Transverse colon (tissue), 4 donors: ENCODE measurements around the gene GPR32. TPM values are rescaled to one million over a fixed set of nuclear protein-coding genes. Genes with fewer than 3 reads are reported as not detected.
A peak's percentile ranks its signal among the peaks of the same experiment; 100 is the strongest.

Source experiments
- DNase-seq: peaks from one replicate; pipeline ENCODE4 v3.0.0-alpha.2; 2019
- H3K27ac ChIP-seq, 4 donors: fragments of 200-600 bp; sonication (generic); 2 replicates each; pipeline ENCODE4 v1.5.1; 2016 to 2018; ENCODE audit warnings: inconsistent platforms in 4 of 4
- H3K27me3 ChIP-seq: fragments of 200-600 bp; sonication (generic); 2 replicates; pipeline ENCODE4 v1.5.1; 2017; ENCODE audit warnings: inconsistent platforms
- H3K36me3 ChIP-seq, 4 donors: fragments of 200-600 bp; sonication (generic); 2 replicates each; pipeline ENCODE4 v1.5.1; 2017 to 2019; ENCODE audit warnings: inconsistent platforms in 4 of 4
- H3K4me1 ChIP-seq, 4 donors: fragments of 200-600 bp; sonication (generic); 2 replicates each; pipeline ENCODE4 v1.5.1; 2017 to 2020; ENCODE audit warnings: inconsistent platforms in 4 of 4
- H3K4me3 ChIP-seq, 4 donors: fragments of 200-600 bp; sonication (generic); 1 replicate in 1 of 4; 2 replicates in 3 of 4; pipeline versions ENCODE4 v1.5.1 to v1.6.1; 2017 to 2019; ENCODE audit warnings: inconsistent platforms in 4 of 4
- H3K9me3 ChIP-seq, 2 donors: fragments of 200-600 bp; sonication (generic); 2 replicates each; pipeline ENCODE4 v1.5.1; 2017 to 2019; ENCODE audit warnings: inconsistent platforms in 2 of 2
- EP300 ChIP-seq: sonication (generic); formaldehyde crosslinking; IDR thresholded peaks from one replicate; pipeline ENCODE4 v1.6.1; 2017; ENCODE audit warnings: antibody characterized with exemption, low read depth
- POLR2A ChIP-seq: fragments of 450-650 bp; IDR thresholded peaks from one replicate; pipeline ENCODE4 v1.6.1; 2016; ENCODE audit warnings: antibody characterized with exemption, mild to moderate bottlenecking, moderate library complexity
- POLR2AphosphoS5 ChIP-seq, 3 donors: sonication (generic); formaldehyde crosslinking; IDR thresholded peaks; one replicate each; pipeline ENCODE4 v1.6.1; 2016; ENCODE audit warnings: antibody characterized with exemption in 3 of 3
- WGBS, 2 donors: methylation state at CpG; one replicate each; pipeline ENCODE4 v1.1.5; 2018; ENCODE audit warnings: low coverage in 1 of 2; 5-methylcytosine and 5-hydroxymethylcytosine counted together
- in situ Hi-C, 4 donors: fragments of 200-750 bp; cut with MboI; loops; one replicate each; pipeline versions ENCODE4 v1.15.0 to v1.15.1; 2017; ENCODE audit warnings: low sequenced_read_pairs in 3 of 4, low pct_ligation_motif_present in 1 of 4, low pct_unique_long_range_greater_than_20kb in 1 of 4
- intact Hi-C: fragments of 100-400 bp; cut with DNase I; formaldehyde crosslinking; loops from one replicate; pipeline ENCODE4 v1.15.1; 2023; ENCODE audit warnings: low total_unique reads
- small RNA-seq, 4 donors: library from RNA; depleted of rRNA; stranded (forward); fragments of <200 nt; gene quantifications; one replicate each; pipeline ENCODE3, GENCODE V24; 2016
- total RNA-seq, 4 donors: library from RNA; depleted of rRNA; stranded (reverse); fragments of >200 nt; gene quantifications; one replicate each; pipeline ENCODE4 v1.1.0, GENCODE V29; 2016
- TF ChIP-seq, protein P1 (sequence below), 5 experiments: fragments of 200-600 bp in 3 of 5; fragments of 450-650 bp in 2 of 5; sonication (generic) in 3 of 5; IDR thresholded peaks; 1 replicate in 2 of 5; 2 replicates in 3 of 5; pipeline ENCODE4 v1.5.1; 2016 to 2017; ENCODE audit warnings: antibody characterized with exemption in 5 of 5, inconsistent platforms in 3 of 5, mild to moderate bottlenecking in 2 of 5, moderate library complexity in 1 of 5

Gene GPR32
- total RNA-seq, 4 donors from 2014 or later, result not detected

DNA sequence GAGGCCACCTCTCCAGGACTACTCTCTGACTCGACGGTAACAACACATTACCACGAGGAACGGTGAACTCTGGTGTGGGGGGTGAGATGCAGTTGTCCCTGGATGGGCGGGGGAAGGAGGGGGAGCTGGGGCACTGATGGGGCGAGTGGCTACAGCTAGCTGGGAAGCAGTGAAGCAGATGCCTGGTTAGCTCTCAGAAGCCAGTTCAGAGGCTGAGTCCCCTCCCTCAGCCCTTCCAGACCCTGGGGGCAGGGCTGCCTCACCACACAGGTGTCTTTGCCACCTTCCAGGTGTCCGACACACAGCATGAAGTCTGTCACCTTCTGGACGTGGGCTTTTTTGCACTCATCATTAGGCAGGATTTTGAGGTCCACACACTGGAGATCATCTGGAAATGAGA, 49.4 kb downstream of the GPR32 start:
- intact Hi-C loops, result no loop called here
- Histone ChIP-seq H3K27me3 (peaks cover 69% of the 10 kb centered on the region), H3K36me3 (no peaks in the 10 kb centered on the region), H3K4me1 (peaks cover 3 to 58% (median 41%) of the 10 kb centered on the region in 4 donors), H3K27ac (peak overlapping the region; percentile 62 to 82 (median 79)), H3K4me3 (peak overlapping the region in 3 of 4 donors; percentile 14 to 41 (median 34)), H3K9me3 (no peaks in the 10 kb centered on the region)
- WGBS, 2 donors, result 37% methylated on average over 6 of the region's 8 CpGs; no CpG with 5 or more reads in 1 of the 2 donors
- in situ Hi-C loops, result no loop called here
- TF ChIP-seq EP300, result no peak
- TF ChIP-seq, protein P1, sequence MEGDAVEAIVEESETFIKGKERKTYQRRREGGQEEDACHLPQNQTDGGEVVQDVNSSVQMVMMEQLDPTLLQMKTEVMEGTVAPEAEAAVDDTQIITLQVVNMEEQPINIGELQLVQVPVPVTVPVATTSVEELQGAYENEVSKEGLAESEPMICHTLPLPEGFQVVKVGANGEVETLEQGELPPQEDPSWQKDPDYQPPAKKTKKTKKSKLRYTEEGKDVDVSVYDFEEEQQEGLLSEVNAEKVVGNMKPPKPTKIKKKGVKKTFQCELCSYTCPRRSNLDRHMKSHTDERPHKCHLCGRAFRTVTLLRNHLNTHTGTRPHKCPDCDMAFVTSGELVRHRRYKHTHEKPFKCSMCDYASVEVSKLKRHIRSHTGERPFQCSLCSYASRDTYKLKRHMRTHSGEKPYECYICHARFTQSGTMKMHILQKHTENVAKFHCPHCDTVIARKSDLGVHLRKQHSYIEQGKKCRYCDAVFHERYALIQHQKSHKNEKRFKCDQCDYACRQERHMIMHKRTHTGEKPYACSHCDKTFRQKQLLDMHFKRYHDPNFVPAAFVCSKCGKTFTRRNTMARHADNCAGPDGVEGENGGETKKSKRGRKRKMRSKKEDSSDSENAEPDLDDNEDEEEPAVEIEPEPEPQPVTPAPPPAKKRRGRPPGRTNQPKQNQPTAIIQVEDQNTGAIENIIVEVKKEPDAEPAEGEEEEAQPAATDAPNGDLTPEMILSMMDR (IDR thresholded peaks at IDR 0.05), result no peak
- TF ChIP-seq POLR2AphosphoS5 (IDR thresholded peaks at IDR 0.05), result no peak
- TF ChIP-seq POLR2A, result no peak
- DNase-seq, result no peak

DNA sequence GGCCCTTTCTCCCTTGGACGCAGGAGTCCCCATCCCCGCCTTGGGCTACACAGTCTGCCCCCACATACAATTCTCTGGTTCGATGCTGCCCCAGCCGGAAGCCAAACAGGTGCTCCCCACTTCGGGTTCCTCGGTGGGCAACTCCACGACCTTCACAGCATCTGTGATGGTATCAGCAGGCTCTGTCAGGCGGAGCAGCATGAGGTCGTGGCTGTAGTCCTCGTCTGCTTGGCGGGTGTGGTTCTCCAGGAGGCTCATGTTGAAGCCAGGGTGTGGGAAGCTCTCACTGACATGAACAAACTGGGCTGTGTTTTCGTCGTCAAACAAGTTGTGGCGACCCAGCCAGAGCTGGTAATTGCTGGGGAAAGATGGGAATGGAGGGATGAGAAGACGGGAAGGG, 49.8 kb downstream of the GPR32 start:
- in situ Hi-C loops, result no loop called here
- peak; percentile 43 for DNase-seq
- H3K36me3 ChIP-seq, result no peaks in the 10 kb centered on the region
- TF ChIP-seq, protein P1 (IDR thresholded peaks at IDR 0.05), result no peak
- no peak for TF ChIP-seq POLR2AphosphoS5 (IDR thresholded peaks at IDR 0.05)
- no peak for TF ChIP-seq POLR2A
- TF ChIP-seq EP300, result no peak
- peak overlapping the region in 3 of 4 donors; percentile 14 to 41 (median 34) for H3K4me3 ChIP-seq
- 7% methylated on average over 15 of the region's 15 CpGs; no CpG with 5 or more reads in 1 of the 2 donors for WGBS, 2 donors
- H3K4me1 ChIP-seq, result peaks cover 3 to 58% (median 41%) of the 10 kb centered on the region in 4 donors
- H3K27me3 ChIP-seq, result peaks cover 69% of the 10 kb centered on the region
- H3K9me3 ChIP-seq, result no peaks in the 10 kb centered on the region
- H3K27ac ChIP-seq, result peak overlapping the region; percentile 51 to 82 (median 79)
- intact Hi-C loops, result no loop called here

DNA sequence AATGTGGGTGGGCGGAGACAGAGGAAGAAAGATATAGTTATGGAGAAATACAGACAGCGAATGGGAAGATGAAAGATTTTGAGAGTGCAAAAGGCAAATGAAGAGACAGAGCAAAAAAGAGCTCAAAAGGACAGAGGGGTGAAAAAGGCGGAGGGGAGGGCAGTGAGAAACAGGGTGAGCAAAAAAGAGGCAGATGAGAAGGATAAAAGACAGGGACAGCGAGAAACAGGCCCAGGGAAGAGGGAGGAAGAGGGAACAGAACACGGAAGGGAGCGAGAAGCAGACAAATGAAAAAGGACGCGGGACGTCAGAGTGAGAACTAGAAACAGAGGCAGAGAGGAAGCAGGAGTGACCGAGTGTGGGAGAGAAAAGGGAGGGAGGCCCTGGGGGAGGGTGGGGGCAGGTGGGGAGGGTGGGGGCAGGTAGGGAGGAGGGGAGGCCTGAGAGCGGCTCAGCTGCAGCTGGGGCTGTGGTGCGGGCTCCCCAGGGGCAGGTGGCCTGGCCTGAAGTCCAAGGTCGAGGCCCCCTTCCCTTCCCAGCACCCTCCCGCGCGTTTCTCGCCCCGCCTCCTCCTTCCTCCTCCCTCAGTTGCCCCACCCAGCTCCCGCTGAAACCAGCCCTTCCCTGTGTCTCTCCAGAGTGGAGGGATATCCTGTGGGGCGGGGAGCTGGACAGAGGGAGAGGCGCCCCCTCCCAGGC, 50.4 kb downstream of the GPR32 start:
- Histone ChIP-seq H3K9me3 (no peaks in the 10 kb centered on the region), H3K27ac (peak overlapping the region; percentile 51 to 82 (median 79)), H3K27me3 (peaks cover 69% of the 10 kb centered on the region), H3K4me1 (peaks cover 3 to 58% (median 41%) of the 10 kb centered on the region in 4 donors), H3K4me3 (peak overlapping the region in 3 of 4 donors; percentile 14 to 41 (median 34)), H3K36me3 (no peaks in the 10 kb centered on the region)
- WGBS, 2 donors, result 5 to 8% methylated on average over 7 to 21 of the region's 21 CpGs
- peak; percentile 85 for DNase-seq
- in situ Hi-C loops (no loop called here), intact Hi-C loops (no loop called here)
- TF ChIP-seq POLR2A, result peak; percentile 57
- TF ChIP-seq, protein P1 (IDR thresholded peaks at IDR 0.05), result no peak
- peak in 1 of 3 donors; percentile 52 for TF ChIP-seq POLR2AphosphoS5 (IDR thresholded peaks at IDR 0.05)
- TF ChIP-seq EP300, result peak; percentile 24

DNA sequence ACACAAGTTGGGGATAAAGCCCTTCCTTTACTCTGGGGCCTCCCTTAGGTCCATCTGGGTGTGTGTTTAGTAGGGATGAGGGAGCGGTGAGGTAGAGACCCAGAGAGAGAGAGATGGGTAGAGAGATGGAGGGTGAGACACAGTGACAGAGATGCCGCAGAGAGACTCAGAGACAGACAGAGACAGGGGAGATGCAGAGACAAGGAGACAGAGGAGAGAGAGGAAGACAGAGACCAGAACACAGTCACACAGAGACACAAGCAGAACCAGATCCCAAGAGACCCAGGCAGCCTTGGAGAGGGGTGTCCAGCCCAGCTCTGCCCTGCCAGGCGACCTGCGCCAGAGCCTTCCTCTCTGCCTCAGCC, 51.0 kb downstream of the GPR32 start:
- H3K4me1 ChIP-seq, result peaks cover 3 to 58% (median 41%) of the 10 kb centered on the region in 4 donors
- no peak for DNase-seq
- TF ChIP-seq POLR2AphosphoS5 (IDR thresholded peaks at IDR 0.05) (no peak), POLR2A (no peak)
- TF ChIP-seq, protein P1 (IDR thresholded peaks at IDR 0.05), result no peak
- H3K27me3 ChIP-seq, result peaks cover 66% of the 10 kb centered on the region
- H3K36me3 ChIP-seq, result no peaks in the 10 kb centered on the region
- 57% methylated on average over 4 of the region's 4 CpGs; no CpG with 5 or more reads in 1 of the 2 donors for WGBS, 2 donors
- H3K27ac ChIP-seq, result peak overlapping the region; percentile 51 to 82 (median 79)
- no peaks in the 10 kb centered on the region for H3K9me3 ChIP-seq
- peak overlapping the region in 1 of 4 donors; percentile 41 for H3K4me3 ChIP-seq
- in situ Hi-C loops, result no loop called here
- intact Hi-C loops, result no loop called here

Small RNAs within 50 kb of the gene (small RNA-seq; reads per million reads assigned to genes)
- gene SNORD88A, result 194 to 500 (median 259) reads per million in 4 donors
- 0 reads per million in 4 donors for gene SNORD88B
- 0 reads per million in 4 donors for gene SNORD88C

Other genes starting within 250 kb of the GPR32 start
- 1 to 10 TPM in 1 of 4 donors, under 1 TPM in 3; 0.37 to 1.4 (median 0.91) TPM for gene LRRC4B, start 202.0 kb upstream of the GPR32 start, total RNA-seq
- gene SYT3, start 130.6 kb upstream of the GPR32 start, total RNA-seq, result under 1 TPM in 1 of 4 donors, not detected in 3; 0.64 TPM
- gene C19orf81, start 121.0 kb upstream of the GPR32 start, total RNA-seq, result not detected
- 1 to 10 TPM in 1 of 4 donors, not detected in 3; 2.2 TPM for gene SHANK1, start 50.7 kb upstream of the GPR32 start, total RNA-seq
- 10 to 100 TPM in 1 of 4 donors, 1 to 10 TPM in 3; 2.6 to 11.2 (median 5.1) TPM for gene CLEC11A, start 47.1 kb upstream of the GPR32 start, total RNA-seq
- gene ACP4, start 20.0 kb downstream of the GPR32 start, total RNA-seq, result not detected
- 100 to 1,000 TPM in 1 of 4 donors, 10 to 100 TPM in 3; 17.0 to 150 (median 35.4) TPM for gene KLK1, start 53.3 kb downstream of the GPR32 start, total RNA-seq
- 1 to 10 TPM in 2 of 4 donors, not detected in 2; 1.3 to 3.8 TPM for gene KLK15, start 63.1 kb downstream of the GPR32 start, total RNA-seq
- 10 to 100 TPM in 1 of 4 donors, 1 to 10 TPM in 3; 2.9 to 66.9 (median 4.9) TPM for gene KLK3, start 84.5 kb downstream of the GPR32 start, total RNA-seq
- gene KLK2, start 103.0 kb downstream of the GPR32 start, total RNA-seq, result 1 to 10 TPM in 1 of 4 donors, not detected in 3; 3.8 TPM
- 1 to 10 TPM in 1 of 4 donors, not detected in 3; 3.0 TPM for gene KLK4, start 140.9 kb downstream of the GPR32 start, total RNA-seq
- not detected for gene KLK5, start 182.6 kb downstream of the GPR32 start, total RNA-seq
- gene KLK6, start 199.1 kb downstream of the GPR32 start, total RNA-seq, result not detected
- gene KLK7, start 213.5 kb downstream of the GPR32 start, total RNA-seq, result not detected
- gene KLK8, start 231.1 kb downstream of the GPR32 start, total RNA-seq, result not detected
- gene KLK10, start 249.2 kb downstream of the GPR32 start, total RNA-seq, result 1 to 10 TPM in 1 of 4 donors, under 1 TPM in 1, not detected in 2; 0.27 to 1.3 TPM